GM12891 (cell line): Measurements from ENCODE around the gene TMSB15C.

ENCODE experiments used
- POLR2A ChIP-seq: IDR thresholded peaks from 2 replicates; pipeline ENCODE4 v1.6.1; 2011; ENCODE audit warnings: low read depth, low read length, control low read depth
- POLR2AphosphoS5 ChIP-seq: IDR thresholded peaks from 2 replicates; pipeline ENCODE4 v1.6.1; 2011; ENCODE audit warnings: low read depth, low read length, control low read depth
- POU2F2 ChIP-seq: IDR thresholded peaks from 2 replicates; pipeline ENCODE4 v1.6.1; 2011; ENCODE audit warnings: low read depth, mild to moderate bottlenecking, control low read depth, low read length, moderate library complexity
- SPI1 ChIP-seq: IDR thresholded peaks from 2 replicates; pipeline ENCODE4 v1.6.1; 2011; ENCODE audit warnings: low read depth, low read length, control low read depth
- TAF1 ChIP-seq: IDR thresholded peaks from 2 replicates; pipeline ENCODE4 v1.6.1; 2011; ENCODE audit warnings: low read depth, low read length, control low read depth

- TF ChIP-seq TAF1 (no peak), POLR2A (no peak), POU2F2 (no peak), POLR2AphosphoS5 (no peak), SPI1 (no peak)
Observed at GRCh38 chrX:104098919-104099318, 22.9 kb upstream of the TMSB15C start.
